SJSA1 (cell line): Measurements from ENCODE around the gene ARHGAP45. TPM values are rescaled to one million over a fixed set of nuclear protein-coding genes. Genes with fewer than 3 reads are reported as not detected.
"Not testable (repeated sequence)": the region's sequence is repeated elsewhere in the genome, so short reads cannot be mapped to it uniquely, and the experiment has no call there.

ENCODE experiments used
- DNase-seq, 2 experiments: peaks; one replicate each; pipeline ENCODE4 v3.0.0-alpha.2; 2015 to 2020; ENCODE audit warnings: low spot score in 2 of 2, low read depth in 1 of 2
- H3K27ac ChIP-seq: fragments of 250-450 bp; sonication (Bioruptor Pico); 2 replicates; pipeline ENCODE4 v1.5.1; 2020; ENCODE audit warnings: mild to moderate bottlenecking, moderate library complexity
- H3K27me3 ChIP-seq: fragments of 250-450 bp; sonication (Bioruptor Pico); replicated peaks from 2 replicates; pipeline ENCODE4 v1.5.1; 2020; ENCODE audit warnings: mild to moderate bottlenecking, moderate library complexity
- H3K36me3 ChIP-seq: fragments of 250-450 bp; sonication (Bioruptor Pico); 2 replicates; pipeline ENCODE4 v1.5.1; 2020; ENCODE audit warnings: mild to moderate bottlenecking
- H3K4me1 ChIP-seq: fragments of 250-450 bp; sonication (Bioruptor Pico); replicated peaks from 2 replicates; pipeline ENCODE4 v1.6.1; 2021; ENCODE audit warnings: mild to moderate bottlenecking
- H3K4me3 ChIP-seq: fragments of 250-450 bp; sonication (Bioruptor Pico); 2 replicates; pipeline ENCODE4 v1.5.1; 2020; ENCODE audit warnings: mild to moderate bottlenecking
- H3K9me3 ChIP-seq: fragments of 250-450 bp; sonication (Bioruptor Pico); replicated peaks from 2 replicates; pipeline ENCODE4 v1.5.1; 2020; ENCODE audit warnings: mild to moderate bottlenecking
- total RNA-seq: library from RNA; depleted of rRNA; stranded (reverse); fragments of >200 nt; shearing (Covaris generic); gene quantifications from 2 replicates; pipeline ENCODE4 v1.2.3, GENCODE V29; 2014

Gene ARHGAP45
- total RNA-seq, 1 experiment from 2014 or later = 0.03 TPM

GRCh38 chr19:1126984-1127760, 60.2 kb downstream of the ARHGAP45 start:
- DNase-seq = no peak
- no peaks in the 10 kb centered on the region for H3K9me3 ChIP-seq
- H3K4me3 ChIP-seq = no peak overlapping the region
- no peak overlapping the region for H3K27ac ChIP-seq
- no peaks in the 10 kb centered on the region for H3K27me3 ChIP-seq
- peaks cover 37% of the 10 kb centered on the region for H3K4me1 ChIP-seq
- peaks cover 67% of the 10 kb centered on the region for H3K36me3 ChIP-seq

- no peak for DNase-seq
- Histone ChIP-seq H3K36me3 (peaks cover 59% of the 10 kb centered on the region), H3K27me3 (no peaks in the 10 kb centered on the region), H3K9me3 (no peaks in the 10 kb centered on the region), H3K27ac (no peak overlapping the region), H3K4me3 (no peak overlapping the region), H3K4me1 (peaks cover 47% of the 10 kb centered on the region)
Observed at GRCh38 chr19:1128106-1128505, 61.1 kb downstream of the ARHGAP45 start.

GRCh38 chr19:1129084-1129483, 62.1 kb downstream of the ARHGAP45 start:
- H3K27me3 ChIP-seq, H3K9me3 ChIP-seq, H3K27ac ChIP-seq, H3K4me3 ChIP-seq, DNase-seq: not testable (repeated sequence)
- peaks cover 49% of the 10 kb centered on the region for H3K4me1 ChIP-seq
- H3K36me3 ChIP-seq = peaks cover 50% of the 10 kb centered on the region

GRCh38 chr19:1129535-1129934, 62.6 kb downstream of the ARHGAP45 start:
- Histone ChIP-seq H3K4me3 (no peak overlapping the region), H3K36me3 (peaks cover 49% of the 10 kb centered on the region), H3K4me1 (peaks cover 49% of the 10 kb centered on the region), H3K27me3 (no peaks in the 10 kb centered on the region), H3K9me3 (no peaks in the 10 kb centered on the region), H3K27ac (no peak overlapping the region)
- no peak for DNase-seq

GRCh38 chr19:1130771-1131717, 64.1 kb downstream of the ARHGAP45 start:
- peak overlapping the region; percentile 53 for H3K4me3 ChIP-seq
- H3K36me3 ChIP-seq = peaks cover 39% of the 10 kb centered on the region
- H3K9me3 ChIP-seq = no peaks in the 10 kb centered on the region
- no peak for DNase-seq
- H3K27me3 ChIP-seq = no peaks in the 10 kb centered on the region
- H3K4me1 ChIP-seq = peaks cover 44% of the 10 kb centered on the region
- H3K27ac ChIP-seq = peak overlapping the region; percentile 66

- peak; percentile 76 to 88 for DNase-seq
- Histone ChIP-seq H3K27ac (peak overlapping the region; percentile 66), H3K4me1 (peaks cover 35% of the 10 kb centered on the region), H3K9me3 (no peaks in the 10 kb centered on the region), H3K36me3 (peaks cover 32% of the 10 kb centered on the region), H3K27me3 (no peaks in the 10 kb centered on the region), H3K4me3 (peak overlapping the region; percentile 53)
Observed at GRCh38 chr19:1131718-1132551, 65.0 kb downstream of the ARHGAP45 start.

- H3K27ac ChIP-seq = peak overlapping the region; percentile 66
- peaks cover 24% of the 10 kb centered on the region for H3K36me3 ChIP-seq
- peaks cover 35% of the 10 kb centered on the region for H3K4me1 ChIP-seq
- no peaks in the 10 kb centered on the region for H3K9me3 ChIP-seq
- DNase-seq = no peak
- H3K27me3 ChIP-seq = no peaks in the 10 kb centered on the region
- H3K4me3 ChIP-seq = peak overlapping the region; percentile 53
Observed at GRCh38 chr19:1132552-1133383, 65.8 kb downstream of the ARHGAP45 start.

- Histone ChIP-seq H3K27ac (no peak overlapping the region), H3K9me3 (no peaks in the 10 kb centered on the region), H3K4me1 (peaks cover 35% of the 10 kb centered on the region), H3K36me3 (peaks cover 19% of the 10 kb centered on the region), H3K4me3 (no peak overlapping the region), H3K27me3 (no peaks in the 10 kb centered on the region)
- DNase-seq = no peak
Observed at GRCh38 chr19:1133471-1133929, 66.5 kb downstream of the ARHGAP45 start.

GRCh38 chr19:1134431-1134830, 67.5 kb downstream of the ARHGAP45 start:
- H3K36me3 ChIP-seq = peaks cover 15% of the 10 kb centered on the region
- no peaks in the 10 kb centered on the region for H3K9me3 ChIP-seq
- H3K4me3 ChIP-seq = no peak overlapping the region
- H3K4me1 ChIP-seq = peaks cover 30% of the 10 kb centered on the region
- no peaks in the 10 kb centered on the region for H3K27me3 ChIP-seq
- DNase-seq = no peak
- H3K27ac ChIP-seq = no peak overlapping the region

- no peaks in the 10 kb centered on the region for H3K9me3 ChIP-seq
Observed at GRCh38 chr19:1135454-1135853, 68.5 kb downstream of the ARHGAP45 start.

GRCh38 chr19:1136201-1136600, 69.2 kb downstream of the ARHGAP45 start:
- Histone ChIP-seq H3K36me3 (peaks cover 12% of the 10 kb centered on the region), H3K4me1 (peaks cover 21% of the 10 kb centered on the region), H3K27ac (no peak overlapping the region), H3K4me3 (no peak overlapping the region), H3K9me3 (no peaks in the 10 kb centered on the region), H3K27me3 (no peaks in the 10 kb centered on the region)
- no peak for DNase-seq

More at GRCh38 chr19:1135454-1135853, 68.5 kb downstream of the ARHGAP45 start:
- peaks cover 29% of the 10 kb centered on the region for H3K4me1 ChIP-seq
- DNase-seq = no peak
- H3K27me3 ChIP-seq = no peaks in the 10 kb centered on the region
- peaks cover 12% of the 10 kb centered on the region for H3K36me3 ChIP-seq
- H3K4me3 ChIP-seq = no peak overlapping the region
- H3K27ac ChIP-seq = no peak overlapping the region
